GM12872 (cell line): ENCODE measurements around the gene REPIN1.

ENCODE experiments used
- CTCF ChIP-seq: IDR thresholded peaks from 3 replicates; pipeline ENCODE4 v1.5.1; 2011; ENCODE audit warnings: low read depth, mild to moderate bottlenecking, low read length, moderate library complexity; ENCODE audit not compliant: insufficient read depth

Gene REPIN1

DNA sequence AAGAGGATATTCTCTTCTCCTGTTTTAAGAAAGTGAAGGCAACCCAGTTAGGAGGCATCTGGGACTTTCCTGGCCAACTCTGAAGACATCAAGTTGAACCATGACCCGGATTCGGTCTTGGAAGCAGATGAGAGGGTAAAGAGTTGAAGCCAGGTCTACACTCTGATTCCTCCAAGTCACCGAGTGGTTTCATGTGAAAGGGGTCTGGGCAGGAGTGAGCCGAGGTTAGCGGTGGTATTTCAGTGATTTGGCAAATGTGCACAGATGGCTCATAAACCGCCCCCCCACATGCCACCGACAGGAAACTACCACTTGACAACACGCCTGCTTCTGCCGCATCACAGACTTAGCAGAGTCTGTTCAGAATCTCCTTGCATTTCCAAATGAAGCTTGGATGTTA lies 11.4 kb upstream of the REPIN1 start:
- TF ChIP-seq CTCF = no peak

- TF ChIP-seq CTCF = no peak
Observed at GRCh38 chr7:150357771-150358427, 10.7 kb upstream of the REPIN1 start.

GRCh38 chr7:150358433-150358832 lies 10.2 kb upstream of the REPIN1 start:
- TF ChIP-seq CTCF = no peak

GRCh38 chr7:150358988-150359621 lies 9.5 kb upstream of the REPIN1 start:
- no peak for TF ChIP-seq CTCF

GRCh38 chr7:150359622-150360362 lies 8.8 kb upstream of the REPIN1 start:
- no peak for TF ChIP-seq CTCF

- TF ChIP-seq CTCF = no peak
Observed at GRCh38 chr7:150360363-150361058, 8.1 kb upstream of the REPIN1 start.

DNA sequence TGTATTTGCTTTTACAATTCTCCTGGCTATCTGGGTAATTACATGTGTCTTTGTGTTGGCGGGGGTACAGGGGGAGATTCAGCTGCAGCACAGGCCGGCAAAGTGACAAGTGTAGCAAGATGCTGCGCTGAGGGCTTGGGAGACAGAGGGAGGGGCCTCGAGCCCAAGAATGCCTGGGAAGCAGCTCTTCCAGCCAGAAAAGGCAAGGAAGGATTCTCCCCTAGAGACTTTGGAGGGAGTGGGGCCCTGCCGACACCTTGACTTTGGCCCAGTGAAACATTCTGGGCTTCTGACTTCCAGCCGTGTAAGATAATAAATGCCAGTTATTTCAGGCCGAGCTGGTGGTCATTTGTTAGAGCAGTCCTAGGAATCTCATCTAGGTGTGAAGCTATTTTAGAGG lies 7.2 kb upstream of the REPIN1 start:
- TF ChIP-seq CTCF = no peak
